ENCODE measurements around the gene FRK.

DNA sequence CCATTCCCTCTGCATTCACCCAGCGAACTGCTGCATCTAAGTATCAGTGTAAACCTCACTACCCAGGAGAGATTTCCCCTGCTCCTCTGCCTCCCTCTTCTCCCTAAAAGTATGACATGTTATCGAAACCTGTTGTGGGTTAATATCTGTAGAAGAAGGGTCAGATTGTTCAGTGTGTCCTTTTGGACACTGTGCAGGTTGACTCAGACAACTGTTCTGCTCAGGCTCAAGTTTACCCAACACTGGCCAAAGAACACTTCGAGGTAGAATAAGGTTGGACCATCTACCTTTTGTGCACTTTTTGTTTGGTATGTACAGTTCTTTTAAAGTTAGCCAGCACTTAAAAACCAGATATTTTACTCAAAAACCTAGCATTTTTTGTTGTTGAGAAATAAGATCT lies 44.6 kb upstream of the FRK start:
- TF ChIP-seq CTCF (IDR thresholded peaks at IDR 0.05): no peak
- TF ChIP-seq EZH2 (IDR thresholded peaks at IDR 0.05): no peak
- TF ChIP-seq EZH2phosphoT487 (IDR thresholded peaks at IDR 0.05): no peak

Measured in neural progenitor cell (in vitro differentiated cells).